Endothelial cell of umbilical vein (primary cell): ENCODE results near the gene PTBP3. TPM values are rescaled to one million over a fixed set of nuclear protein-coding genes. Genes with fewer than 3 reads are reported as not detected.

Experiments
- BruUV-seq: library from RNA; stranded (reverse); fragments of 400-500 nt; replicated peaks from 2 replicates; lab custom pipeline; 2021; lab: Mats Ljungman, UMichigan
- CTCF ChIA-PET: fragments of 300-600, 350-600 bp; sonication (Branson Sonifier 250); formaldehyde crosslinking; loops from one replicate; lab custom pipeline; 2021; ENCODE audit warnings: antibody characterized with exemption, inconsistent platforms; lab: Charles Lee
- POLR2A ChIA-PET: fragments of 300-600, 350-600 bp; sonication (Branson Sonifier 250); formaldehyde crosslinking; loops from one replicate; lab custom pipeline; 2021; ENCODE audit warnings: antibody characterized with exemption, inconsistent platforms; lab: Charles Lee
- DNase-seq: peaks from one replicate; pipeline ENCODE4 v3.0.0-alpha.2; 2011; ENCODE audit warnings: low read depth, low spot score
- FAIRE-seq: peaks from 2 replicates; lab custom pipeline; 2011; peaks lifted over from hg19 to GRCh38; lab: Jason Lieb, UNC
- H2AFZ ChIP-seq: 2 replicates; pipeline ENCODE4 v1.6.0; 2012; ENCODE audit warnings: low read depth, low read length, control low read depth, inconsistent platforms
- H3K27ac ChIP-seq: 2 replicates; pipeline ENCODE4 v1.5.1; 2011; ENCODE audit warnings: low read depth, mild to moderate bottlenecking, control low read depth, low read length, moderate library complexity; ENCODE audit not compliant: insufficient read depth
- H3K27me3 ChIP-seq, 2 experiments: 2 replicates each; pipeline versions ENCODE4 v1.6.0 to v1.6.1; 2011; ENCODE audit warnings: low read length in 2 of 2, mixed read lengths in 1 of 2; ENCODE audit not compliant: control insufficient read depth in 2 of 2, insufficient read depth in 2 of 2
- H3K36me3 ChIP-seq, 2 experiments: 2 replicates in 1 of 2; 3 replicates in 1 of 2; pipeline ENCODE4 v1.5.1; 2011; ENCODE audit warnings: low read length in 2 of 2, mild to moderate bottlenecking in 1 of 2, moderate library complexity in 1 of 2; ENCODE audit not compliant: control insufficient read depth in 2 of 2, insufficient read depth in 2 of 2; ENCODE audit errors: extremely low read depth in 1 of 2
- H3K4me1 ChIP-seq: 3 replicates; pipeline ENCODE4 v1.5.1; 2011; ENCODE audit warnings: mild to moderate bottlenecking, low read length; ENCODE audit not compliant: control insufficient read depth, insufficient read depth; ENCODE audit errors: extremely low read depth
- H3K4me2 ChIP-seq: 2 replicates; pipeline ENCODE4 v1.6.1; 2011; ENCODE audit warnings: low read length, control low read depth, mixed read lengths; ENCODE audit not compliant: insufficient read depth
- H3K4me3 ChIP-seq, 3 experiments: fragments of 200-600 bp in 1 of 3; sonication (generic), shearing (Covaris generic) in 1 of 3; replicated peaks in 1 of 3; 2 replicates each; pipeline ENCODE4 v1.5.1; 2011 to 2016; ENCODE audit warnings: control low read depth in 3 of 3, low read length in 3 of 3, mild to moderate bottlenecking in 2 of 3, inconsistent platforms in 1 of 3, low read depth in 1 of 3, moderate library complexity in 1 of 3; ENCODE audit not compliant: insufficient read depth in 1 of 3
- H3K79me2 ChIP-seq: 2 replicates; pipeline ENCODE4 v1.6.0; 2012; ENCODE audit warnings: low read length, inconsistent platforms; ENCODE audit not compliant: control insufficient read depth, insufficient read depth
- H3K9ac ChIP-seq: replicated peaks from 2 replicates; pipeline ENCODE3; 2011; ENCODE audit warnings: low read length, control low read depth; ENCODE audit not compliant: insufficient read depth; ENCODE audit errors: extremely low read depth
- H3K9me1 ChIP-seq: replicated peaks from 3 replicates; pipeline ENCODE4 v1.6.0; 2011; ENCODE audit warnings: mild to moderate bottlenecking, low read length; ENCODE audit not compliant: control insufficient read depth, insufficient read depth; ENCODE audit errors: extremely low read depth
- H3K9me3 ChIP-seq: replicated peaks from 2 replicates; pipeline ENCODE4 v1.5.1; 2012; ENCODE audit warnings: low read length, inconsistent platforms; ENCODE audit not compliant: control insufficient read depth, insufficient read depth
- H4K20me1 ChIP-seq: replicated peaks from 2 replicates; pipeline ENCODE3; 2011; ENCODE audit warnings: mild to moderate bottlenecking, low read length; ENCODE audit not compliant: control insufficient read depth, insufficient read depth; ENCODE audit errors: extremely low read depth
- EZH2 ChIP-seq: IDR thresholded peaks from 2 replicates; pipeline ENCODE4 v1.6.1; 2012; ENCODE audit warnings: borderline replicate concordance, low read depth, mild to moderate bottlenecking, moderate library complexity, low read length, inconsistent platforms; ENCODE audit not compliant: severe bottlenecking
- FOS ChIP-seq: IDR thresholded peaks from 2 replicates; pipeline ENCODE4 v1.6.1; 2011; ENCODE audit warnings: mild to moderate bottlenecking, low read length, moderate library complexity, borderline replicate concordance; ENCODE audit not compliant: insufficient read depth
- GATA2 ChIP-seq: IDR thresholded peaks from 2 replicates; pipeline ENCODE4 v1.7.0; 2011; ENCODE audit warnings: low read depth, mild to moderate bottlenecking, moderate library complexity, mixed read lengths, low read length; ENCODE audit not compliant: insufficient read length, insufficient read depth
- JUN ChIP-seq: IDR thresholded peaks from 2 replicates; pipeline ENCODE4 v1.6.1; 2011; ENCODE audit warnings: borderline replicate concordance, low read depth; ENCODE audit not compliant: insufficient read length, insufficient read depth
- MYC ChIP-seq: IDR thresholded peaks from one replicate; pipeline ENCODE4 v1.6.1; 2011; ENCODE audit warnings: mild to moderate bottlenecking, low read depth, low read length
- POLR2A ChIP-seq: IDR thresholded peaks from 2 replicates; pipeline ENCODE4 v1.6.1; 2012; ENCODE audit warnings: low read depth, mild to moderate bottlenecking, control low read depth, low read length
- POLR2AphosphoS5 ChIP-seq: IDR thresholded peaks from 2 replicates; pipeline ENCODE4 v1.6.1; 2012; ENCODE audit warnings: low read depth, mild to moderate bottlenecking, control low read depth, low read length, moderate library complexity; ENCODE audit not compliant: insufficient read depth
- dilution Hi-C: fragments of 300-500 bp; cut with MboI; formaldehyde crosslinking; loops from one replicate; pipeline ENCODE4 v1.15.0; 2019; ENCODE audit warnings: low sequenced_read_pairs; ENCODE audit not compliant: extremely low pct_ligation_motif_present
- intact Hi-C: fragments of 100-400 bp; cut with micrococcal nuclease; formaldehyde crosslinking; loops from one replicate; pipeline ENCODE4 v1.10.0; 2022
- polyA plus RNA-seq, 4 experiments: library from polyadenylated mRNA; depleted of rRNA in 3 of 4; stranded (reverse) in 3 of 4; unstranded in 1 of 4; fragments of >200 nt; gene quantifications; 2 replicates each; pipeline versions ENCODE4 v1.2.1 to v1.2.3, GENCODE V29; 2011 to 2012; ENCODE audit warnings: missing spikeins in 1 of 4
- total RNA-seq: library from RNA; stranded (reverse); gene quantifications from 2 replicates; pipeline ENCODE4 v1.2.3, GENCODE V29; 2021
- TF ChIP-seq, protein P1 (sequence below): IDR thresholded peaks from 2 replicates; pipeline ENCODE4 v1.6.1; 2011; ENCODE audit not compliant: insufficient read depth, insufficient read length
- TF ChIP-seq, protein P2 (sequence below), 2 donors: IDR thresholded peaks; 1 replicate in 1 of 2; 2 replicates in 1 of 2; pipeline ENCODE4 v1.5.1; 2011; ENCODE audit warnings: low read length in 2 of 2, mild to moderate bottlenecking in 2 of 2, moderate library complexity in 2 of 2, control low read depth in 1 of 2, inconsistent platforms in 1 of 2, low read depth in 1 of 2; ENCODE audit not compliant: insufficient read depth in 1 of 2; ENCODE audit errors: extremely low read depth in 1 of 2

PTBP3 gene
- total and polyA plus RNA-seq, 2 donors (not counting 3 experiments of a cell fraction or from before 2014, with no cell fraction given) = 42.4 to 75.0 TPM

DNA sequence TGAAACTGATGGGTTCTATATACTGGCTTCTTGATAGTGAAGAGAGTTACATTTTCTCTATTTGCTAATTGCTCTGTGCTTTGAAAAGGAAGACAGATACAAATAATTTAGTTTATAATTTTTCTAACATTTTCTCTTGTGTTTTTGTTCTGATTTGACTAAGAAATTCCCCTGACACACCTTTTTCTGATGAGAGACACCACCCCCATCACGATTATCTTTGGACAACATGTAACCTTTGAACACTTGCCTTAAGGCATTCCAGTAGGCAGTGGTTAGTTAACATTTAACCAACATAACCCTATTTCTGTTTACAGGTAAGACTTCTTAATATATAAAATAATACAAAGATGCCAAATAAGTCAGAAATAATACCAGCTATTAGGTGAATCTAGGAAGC lies 4.1 kb upstream of the PTBP3 start:
- H3K27ac ChIP-seq = no peak overlapping the region
- no peak overlapping the region for H3K4me2 ChIP-seq
- dilution Hi-C loops (no loop called here), intact Hi-C loops (no loop called here)
- H2AFZ ChIP-seq = no peak overlapping the region
- FAIRE-seq = no peak
- H3K4me3 ChIP-seq = no peak overlapping the region
- H3K9ac ChIP-seq = no peak overlapping the region
- ChIA-PET POLR2A (no interaction called here), CTCF (interaction anchor here (1.3 to 1.7 kb wide), 3 partner anchors 22 to 240 kb away, joined by 3 to 4 read pairs (median 4); no protein-coding TSS in a partner anchor)
- H3K79me2 ChIP-seq = peaks cover 6% of the 10 kb centered on the region
- TF ChIP-seq, protein P1, sequence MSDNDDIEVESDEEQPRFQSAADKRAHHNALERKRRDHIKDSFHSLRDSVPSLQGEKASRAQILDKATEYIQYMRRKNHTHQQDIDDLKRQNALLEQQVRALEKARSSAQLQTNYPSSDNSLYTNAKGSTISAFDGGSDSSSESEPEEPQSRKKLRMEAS = no peak
- no peaks in the 10 kb centered on the region for H4K20me1 ChIP-seq
- no peaks in the 10 kb centered on the region for H3K9me1 ChIP-seq
- no TSS peak for BruUV-seq
- no peaks in the 10 kb centered on the region for H3K27me3 ChIP-seq
- peaks cover 15% of the 10 kb centered on the region for H3K4me1 ChIP-seq
- DNase-seq = no peak
- H3K9me3 ChIP-seq = no peaks in the 10 kb centered on the region
- no peaks in the 10 kb centered on the region for H3K36me3 ChIP-seq

DNA sequence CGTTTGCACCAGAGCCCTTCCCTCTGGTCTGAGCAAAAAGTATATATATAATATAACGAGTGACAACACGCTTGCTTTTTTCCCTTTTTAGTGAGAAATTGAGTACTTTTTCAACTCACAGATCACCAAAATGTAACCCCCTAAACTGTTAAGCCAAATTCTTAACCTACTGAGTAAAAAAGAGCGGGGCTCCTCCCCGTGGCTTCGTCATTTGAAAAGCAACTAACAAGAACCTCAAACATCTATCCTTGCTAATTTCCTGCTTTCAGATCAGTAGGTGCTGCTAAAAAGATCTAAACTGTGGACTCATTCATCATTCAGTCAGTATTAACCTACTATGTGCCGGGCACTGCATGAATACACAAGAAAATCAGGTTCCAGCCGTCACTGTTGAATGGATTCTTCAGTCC lies 1.0 kb upstream of the PTBP3 start:
- POLR2A ChIA-PET = no interaction called here
- peak overlapping the region; percentile 88 for H3K9ac ChIP-seq
- peaks cover 37% of the 10 kb centered on the region for H3K79me2 ChIP-seq
- FAIRE-seq (no peak), DNase-seq (peak; percentile 50)
- BruUV-seq = no TSS peak
- peak overlapping the region; percentile 71 to 86 (median 80) for H3K4me3 ChIP-seq
- peak overlapping the region; percentile 95 for H2AFZ ChIP-seq
- TF ChIP-seq, protein P2, sequence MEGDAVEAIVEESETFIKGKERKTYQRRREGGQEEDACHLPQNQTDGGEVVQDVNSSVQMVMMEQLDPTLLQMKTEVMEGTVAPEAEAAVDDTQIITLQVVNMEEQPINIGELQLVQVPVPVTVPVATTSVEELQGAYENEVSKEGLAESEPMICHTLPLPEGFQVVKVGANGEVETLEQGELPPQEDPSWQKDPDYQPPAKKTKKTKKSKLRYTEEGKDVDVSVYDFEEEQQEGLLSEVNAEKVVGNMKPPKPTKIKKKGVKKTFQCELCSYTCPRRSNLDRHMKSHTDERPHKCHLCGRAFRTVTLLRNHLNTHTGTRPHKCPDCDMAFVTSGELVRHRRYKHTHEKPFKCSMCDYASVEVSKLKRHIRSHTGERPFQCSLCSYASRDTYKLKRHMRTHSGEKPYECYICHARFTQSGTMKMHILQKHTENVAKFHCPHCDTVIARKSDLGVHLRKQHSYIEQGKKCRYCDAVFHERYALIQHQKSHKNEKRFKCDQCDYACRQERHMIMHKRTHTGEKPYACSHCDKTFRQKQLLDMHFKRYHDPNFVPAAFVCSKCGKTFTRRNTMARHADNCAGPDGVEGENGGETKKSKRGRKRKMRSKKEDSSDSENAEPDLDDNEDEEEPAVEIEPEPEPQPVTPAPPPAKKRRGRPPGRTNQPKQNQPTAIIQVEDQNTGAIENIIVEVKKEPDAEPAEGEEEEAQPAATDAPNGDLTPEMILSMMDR (IDR thresholded peaks at IDR 0.05; ENCODE audit: extremely low read depth in 1 of 2, insufficient read depth in 1 of 2, low read depth in 1 of 2, low read length in 2 of 2) = no peak
- TF ChIP-seq MYC = no peak
- no peak for TF ChIP-seq POLR2A
- TF ChIP-seq, protein P1 = no peak
- no peak for TF ChIP-seq FOS
- TF ChIP-seq JUN = no peak
- TF ChIP-seq GATA2 = no peak
- no peak for TF ChIP-seq EZH2
- TF ChIP-seq POLR2AphosphoS5 = no peak
- dilution Hi-C loops = no loop called here
- no peaks in the 10 kb centered on the region for H3K36me3 ChIP-seq
- no peaks in the 10 kb centered on the region for H4K20me1 ChIP-seq
- peaks cover 18% of the 10 kb centered on the region for H3K4me1 ChIP-seq
- H3K9me3 ChIP-seq = no peaks in the 10 kb centered on the region
- H3K27me3 ChIP-seq = no peaks in the 10 kb centered on the region
- peak overlapping the region; percentile 87 for H3K27ac ChIP-seq
- CTCF ChIA-PET = interaction anchor here (0.6 to 2.8 kb wide), 24 partner anchors 16 to 640 kb away, joined by 3 to 24 read pairs (median 4); partner anchors contain the start of gene HSDL2
- no peaks in the 10 kb centered on the region for H3K9me1 ChIP-seq
- intact Hi-C loops = loop anchor here (1.0 to 5.0 kb wide), 2 partner anchors 107 to 237 kb away; no protein-coding TSS in a partner anchor
- peak overlapping the region; percentile 86 for H3K4me2 ChIP-seq
